Activated CD4-positive, alpha-beta T cell treated with anti-CD3 and anti-CD28 coated beads, Interleukin-2, amount 10 ng/mL, durations not matched to agents 7 days and 5 days (primary cell): ENCODE measurements around the gene KRT16. TPM values are rescaled to one million over a fixed set of nuclear protein-coding genes. Genes with fewer than 3 reads are reported as not detected.
"Not testable (repeated sequence)": the region's sequence is repeated elsewhere in the genome, so short reads cannot be mapped to it uniquely, and the experiment has no call there.

ENCODE experiments used
- CTCF ChIA-PET: fragments of 350-600 bp; sonication (Branson Sonifier 250); formaldehyde crosslinking; loops from one replicate; lab custom pipeline; 2021; ENCODE audit warnings: antibody characterized with exemption; lab: Charles Lee
- POLR2A ChIA-PET: fragments of 350-600 bp; sonication (Branson Sonifier 250); formaldehyde crosslinking; loops from one replicate; lab custom pipeline; 2021; ENCODE audit warnings: antibody characterized with exemption; lab: Charles Lee
- DNase-seq: peaks from one replicate; pipeline ENCODE4 v3.0.0-alpha.2; 2020
- H3K27ac Mint-ChIP-seq: one replicate; pipeline ENCODE4 v1.8.0; 2021; ENCODE audit warnings: mild to moderate bottlenecking, moderate library complexity, mixed read lengths
- H3K27me3 Mint-ChIP-seq: one replicate; pipeline ENCODE4 v1.8.0; 2021; ENCODE audit warnings: mixed read lengths
- H3K36me3 Mint-ChIP-seq: one replicate; pipeline ENCODE4 v1.8.0; 2021; ENCODE audit warnings: low read depth, mixed read lengths
- H3K4me1 Mint-ChIP-seq: one replicate; pipeline ENCODE4 v1.8.0; 2021; ENCODE audit warnings: mixed read lengths
- H3K4me3 Mint-ChIP-seq: one replicate; pipeline ENCODE4 v1.8.0; 2021; ENCODE audit warnings: mild to moderate bottlenecking, moderate library complexity, mixed read lengths
- H3K9me3 Mint-ChIP-seq: one replicate; pipeline ENCODE4 v1.8.0; 2021; ENCODE audit warnings: mixed read lengths
- total RNA-seq, 2 experiments: library from RNA; stranded (reverse); gene quantifications; one replicate each; pipeline ENCODE4 v1.2.3, GENCODE V29; 2021

The KRT16 gene
- total RNA-seq, 2 experiments from 2014 or later = not detected

- POLR2A ChIA-PET, H3K4me3 Mint-ChIP-seq, H3K27ac Mint-ChIP-seq, DNase-seq, H3K9me3 Mint-ChIP-seq, H3K4me1 Mint-ChIP-seq, H3K27me3 Mint-ChIP-seq, H3K36me3 Mint-ChIP-seq: not testable (repeated sequence)
- CTCF ChIA-PET = interaction anchor here (1.8 to 2.0 kb wide), 2 partner anchors 27 to 73 kb away, joined by 5 to 6 read pairs; no protein-coding TSS in a partner anchor
Measured at GRCh38 chr17:41622340-41623183, 10.0 kb upstream of the KRT16 start.

GRCh38 chr17:41621916-41622315 lies 9.3 kb upstream of the KRT16 start:
- Mint-ChIP-seq H3K36me3 (no peaks in the 10 kb centered on the region), H3K4me3 (no peak overlapping the region), H3K4me1 (no peaks in the 10 kb centered on the region), H3K9me3 (no peaks in the 10 kb centered on the region), H3K27ac (no peak overlapping the region), H3K27me3 (no peaks in the 10 kb centered on the region)
- ChIA-PET POLR2A (no interaction called here), CTCF (interaction anchor here (1.8 to 2.0 kb wide), 2 partner anchors 28 to 73 kb away, joined by 5 to 6 read pairs; no protein-coding TSS in a partner anchor)
- DNase-seq = no peak

- H3K27ac Mint-ChIP-seq, H3K4me1 Mint-ChIP-seq, POLR2A ChIA-PET, H3K36me3 Mint-ChIP-seq, DNase-seq, H3K27me3 Mint-ChIP-seq, H3K4me3 Mint-ChIP-seq, H3K9me3 Mint-ChIP-seq: not testable (repeated sequence)
- CTCF ChIA-PET = interaction anchor here (1.2 to 2.0 kb wide), 2 partner anchors 28 to 41 kb away, joined by 4 to 5 read pairs; no protein-coding TSS in a partner anchor
Measured at GRCh38 chr17:41621435-41621817, 8.9 kb upstream of the KRT16 start.

- POLR2A ChIA-PET = no interaction called here
- Mint-ChIP-seq H3K27ac (no peak overlapping the region), H3K9me3 (no peaks in the 10 kb centered on the region), H3K4me1 (no peaks in the 10 kb centered on the region), H3K36me3 (no peaks in the 10 kb centered on the region), H3K27me3 (no peaks in the 10 kb centered on the region), H3K4me3 (no peak overlapping the region)
- no peak for DNase-seq
- CTCF ChIA-PET = interaction anchor here (1.2 to 2.0 kb wide), 2 partner anchors 29 to 42 kb away, joined by 4 to 5 read pairs; no protein-coding TSS in a partner anchor
Measured at GRCh38 chr17:41620583-41621434, 8.2 kb upstream of the KRT16 start.

GRCh38 chr17:41619927-41620582 lies 7.5 kb upstream of the KRT16 start:
- H3K36me3 Mint-ChIP-seq, H3K27ac Mint-ChIP-seq, H3K9me3 Mint-ChIP-seq, DNase-seq, POLR2A ChIA-PET, H3K27me3 Mint-ChIP-seq, H3K4me1 Mint-ChIP-seq, H3K4me3 Mint-ChIP-seq: not testable (repeated sequence)
- CTCF ChIA-PET = interaction anchor here (1.2 to 2.0 kb wide), 2 partner anchors 29 to 43 kb away, joined by 4 to 5 read pairs; no protein-coding TSS in a partner anchor

- Mint-ChIP-seq H3K4me3 (no peak overlapping the region), H3K27ac (no peak overlapping the region), H3K9me3 (no peaks in the 10 kb centered on the region), H3K36me3 (no peaks in the 10 kb centered on the region), H3K4me1 (no peaks in the 10 kb centered on the region), H3K27me3 (no peaks in the 10 kb centered on the region)
- CTCF ChIA-PET = no interaction called here
- DNase-seq = no peak
- POLR2A ChIA-PET = no interaction called here
Measured at GRCh38 chr17:41619036-41619926, 6.7 kb upstream of the KRT16 start.

- no peaks in the 10 kb centered on the region for H3K27me3 Mint-ChIP-seq
- no peak for DNase-seq
- no peaks in the 10 kb centered on the region for H3K9me3 Mint-ChIP-seq
- H3K36me3 Mint-ChIP-seq = no peaks in the 10 kb centered on the region
- no peaks in the 10 kb centered on the region for H3K4me1 Mint-ChIP-seq
- H3K27ac Mint-ChIP-seq = no peak overlapping the region
- H3K4me3 Mint-ChIP-seq = no peak overlapping the region
- CTCF ChIA-PET = no interaction called here
- POLR2A ChIA-PET = no interaction called here
Measured at GRCh38 chr17:41618341-41619035, 5.9 kb upstream of the KRT16 start.

GRCh38 chr17:41617698-41618097 lies 5.1 kb upstream of the KRT16 start:
- ChIA-PET CTCF (no interaction called here), POLR2A (no interaction called here)
- Mint-ChIP-seq H3K4me3 (no peak overlapping the region), H3K9me3 (no peaks in the 10 kb centered on the region), H3K27me3 (no peaks in the 10 kb centered on the region), H3K4me1 (no peaks in the 10 kb centered on the region), H3K27ac (no peak overlapping the region), H3K36me3 (no peaks in the 10 kb centered on the region)
- no peak for DNase-seq

- no peaks in the 10 kb centered on the region for H3K36me3 Mint-ChIP-seq
- POLR2A ChIA-PET = no interaction called here
- no peak for DNase-seq
- H3K4me1 Mint-ChIP-seq = no peaks in the 10 kb centered on the region
- H3K27me3 Mint-ChIP-seq = no peaks in the 10 kb centered on the region
- no peak overlapping the region for H3K27ac Mint-ChIP-seq
- H3K9me3 Mint-ChIP-seq = no peaks in the 10 kb centered on the region
- CTCF ChIA-PET = no interaction called here
- no peak overlapping the region for H3K4me3 Mint-ChIP-seq
Measured at GRCh38 chr17:41617136-41617535, 4.6 kb upstream of the KRT16 start.

GRCh38 chr17:41616486-41616885 lies 3.9 kb upstream of the KRT16 start:
- H3K9me3 Mint-ChIP-seq, H3K4me3 Mint-ChIP-seq, POLR2A ChIA-PET, H3K27ac Mint-ChIP-seq, H3K4me1 Mint-ChIP-seq, H3K36me3 Mint-ChIP-seq, DNase-seq, CTCF ChIA-PET, H3K27me3 Mint-ChIP-seq: not testable (repeated sequence)

GRCh38 chr17:41615454-41615853 lies 2.9 kb upstream of the KRT16 start:
- no peak overlapping the region for H3K4me3 Mint-ChIP-seq
- H3K27me3 Mint-ChIP-seq = no peaks in the 10 kb centered on the region
- POLR2A ChIA-PET = no interaction called here
- no peaks in the 10 kb centered on the region for H3K36me3 Mint-ChIP-seq
- no peak for DNase-seq
- no peak overlapping the region for H3K27ac Mint-ChIP-seq
- H3K4me1 Mint-ChIP-seq = no peaks in the 10 kb centered on the region
- H3K9me3 Mint-ChIP-seq = no peaks in the 10 kb centered on the region
- CTCF ChIA-PET = no interaction called here
